Measurements from ENCODE around the gene MIB2. TPM values are rescaled to one million over a fixed set of nuclear protein-coding genes. Genes with fewer than 3 reads are reported as not detected.

Gene MIB2
- total and polyA plus RNA-seq, 2 of the 4 experiments (the other 2 are of a cell fraction) = 17.2 to 47.8 TPM

DNA sequence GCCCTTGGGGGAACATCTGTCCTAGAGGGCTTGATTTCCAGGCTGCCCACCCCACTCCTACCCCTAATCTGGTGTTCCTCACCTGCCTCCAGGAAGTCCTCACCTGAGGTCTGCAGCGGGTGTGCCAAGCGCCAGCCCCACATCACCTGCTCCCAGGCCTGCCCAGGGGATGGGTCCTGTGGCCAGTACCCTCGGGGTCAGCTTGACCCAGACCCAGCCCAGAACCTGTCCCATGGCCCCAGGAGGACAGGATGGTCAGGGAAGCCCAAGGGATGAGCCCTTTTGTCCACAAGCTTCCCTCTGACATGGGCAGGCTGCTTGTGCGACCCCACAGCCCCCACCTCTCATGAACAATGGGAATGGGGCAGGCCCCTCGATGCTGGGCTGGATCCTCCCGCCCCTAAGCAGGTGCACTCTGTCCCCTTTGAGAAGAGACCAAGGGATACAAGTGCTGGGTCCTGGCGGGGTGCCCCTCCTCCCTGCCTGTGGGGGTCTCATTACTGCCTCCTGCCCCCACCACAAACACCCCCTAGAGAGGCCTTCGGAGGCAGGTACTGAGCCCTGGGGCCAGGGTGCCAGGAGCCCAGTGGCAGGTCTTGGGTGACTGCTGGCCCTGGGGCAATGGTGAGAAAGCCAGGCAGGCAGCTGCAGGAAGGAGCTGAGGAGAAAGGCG is 3.2 kb downstream of the MIB2 start:
- WGBS, 2 experiments (ENCODE audit: extremely low coverage in 2 of 2, insufficient read length in 1 of 2) = 83% methylated on average over 3 of the region's 9 CpGs; no CpG with 5 or more reads in 1 of the 2 experiments
- Histone ChIP-seq H3K36me3 (ENCODE audit: control insufficient read depth, insufficient read depth, low read length) (peaks cover 10% of the 10 kb centered on the region; the same call in 1 of the 2 replicates), H3K14ac (replicated peaks; ENCODE audit: low read depth, low read length) (no peak overlapping the region), H2BK5ac (ENCODE audit: low read depth, low read length, poor library complexity, severe bottlenecking) (no peak overlapping the region), H2AFZ (replicated peaks; ENCODE audit: low read length, poor library complexity) (no peak overlapping the region), H3K56ac (ENCODE audit: extremely low read depth, insufficient read depth, low read length) (no peak overlapping the region), H3K79me1 (ENCODE audit: low read depth in 1 of 2, low read length in 2 of 2) (peaks cover 14 to 65% of the 10 kb centered on the region in 2 experiments; a peak in 3 of 4 replicates), H4K20me1 (ENCODE audit: insufficient read depth, low read length) (peaks cover 48% of the 10 kb centered on the region), H3K27ac (ENCODE audit: insufficient read depth, low read length) (no peak overlapping the region), H4K8ac (ENCODE audit: low read depth in 2 of 2, low read length in 2 of 2) (no peak overlapping the region), H3K4me2 (ENCODE audit: low read depth, low read length) (no peak overlapping the region), H4K5ac (ENCODE audit: low read depth, low read length) (no peak overlapping the region), H3K4me1 (ENCODE audit: control insufficient read depth, insufficient read depth, low read length) (peaks cover 9% of the 10 kb centered on the region), H3K18ac (ENCODE audit: low read depth, low read length) (no peak overlapping the region), H3K9ac (ENCODE audit: low read depth, low read length) (no peak overlapping the region), H3K4me3 (ENCODE audit: insufficient read depth, low read depth, low read length) (no peak overlapping the region), H2AK5ac (ENCODE audit: low read depth, low read length) (no peak overlapping the region), H3K9me1 (ENCODE audit: insufficient read depth, low read length) (peaks cover 7% of the 10 kb centered on the region; the same call in 1 of the 2 replicates), H3K9me3 (ENCODE audit: control insufficient read depth, insufficient read depth, low read length) (no peaks in the 10 kb centered on the region), H3K4ac (ENCODE audit: low read depth, low read length) (no peak overlapping the region), H2BK120ac (ENCODE audit: low read depth, low read length) (no peak overlapping the region), H2BK15ac (ENCODE audit: low read depth, low read length) (no peak overlapping the region), H2AK9ac (replicated peaks; ENCODE audit: low read depth, low read length, poor library complexity) (no peak overlapping the region), H3K27me3 (ENCODE audit: control insufficient read depth, insufficient read depth, low read length) (no peaks in the 10 kb centered on the region), H2BK20ac (ENCODE audit: low read depth, low read length) (no peak overlapping the region), H4K91ac (ENCODE audit: insufficient read depth, low read depth, low read length) (no peak overlapping the region), H3K23ac (ENCODE audit: low read depth, low read length) (no peak overlapping the region)
- DNase-seq (no peak), ATAC-seq (ENCODE audit: low read depth) (no peak)
- dilution Hi-C loops (cut with HindIII; ENCODE audit: low sequenced_read_pairs, unreplicated experiment) = no loop called here
- TF ChIP-seq, protein P1, sequence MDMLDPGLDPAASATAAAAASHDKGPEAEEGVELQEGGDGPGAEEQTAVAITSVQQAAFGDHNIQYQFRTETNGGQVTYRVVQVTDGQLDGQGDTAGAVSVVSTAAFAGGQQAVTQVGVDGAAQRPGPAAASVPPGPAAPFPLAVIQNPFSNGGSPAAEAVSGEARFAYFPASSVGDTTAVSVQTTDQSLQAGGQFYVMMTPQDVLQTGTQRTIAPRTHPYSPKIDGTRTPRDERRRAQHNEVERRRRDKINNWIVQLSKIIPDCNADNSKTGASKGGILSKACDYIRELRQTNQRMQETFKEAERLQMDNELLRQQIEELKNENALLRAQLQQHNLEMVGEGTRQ (IDR thresholded peaks at IDR 0.05; ENCODE audit: low read depth, low read length) = no peak
- no peak for TF ChIP-seq FOS (IDR thresholded peaks at IDR 0.05; ENCODE audit: low read depth, low read length)
- TF ChIP-seq CEBPB (IDR thresholded peaks at IDR 0.05; ENCODE audit: low read depth, low read length) = no peak
- no peak for TF ChIP-seq RFX5 (IDR thresholded peaks at IDR 0.05; ENCODE audit: low read depth, low read length)
- TF ChIP-seq, protein P2, sequence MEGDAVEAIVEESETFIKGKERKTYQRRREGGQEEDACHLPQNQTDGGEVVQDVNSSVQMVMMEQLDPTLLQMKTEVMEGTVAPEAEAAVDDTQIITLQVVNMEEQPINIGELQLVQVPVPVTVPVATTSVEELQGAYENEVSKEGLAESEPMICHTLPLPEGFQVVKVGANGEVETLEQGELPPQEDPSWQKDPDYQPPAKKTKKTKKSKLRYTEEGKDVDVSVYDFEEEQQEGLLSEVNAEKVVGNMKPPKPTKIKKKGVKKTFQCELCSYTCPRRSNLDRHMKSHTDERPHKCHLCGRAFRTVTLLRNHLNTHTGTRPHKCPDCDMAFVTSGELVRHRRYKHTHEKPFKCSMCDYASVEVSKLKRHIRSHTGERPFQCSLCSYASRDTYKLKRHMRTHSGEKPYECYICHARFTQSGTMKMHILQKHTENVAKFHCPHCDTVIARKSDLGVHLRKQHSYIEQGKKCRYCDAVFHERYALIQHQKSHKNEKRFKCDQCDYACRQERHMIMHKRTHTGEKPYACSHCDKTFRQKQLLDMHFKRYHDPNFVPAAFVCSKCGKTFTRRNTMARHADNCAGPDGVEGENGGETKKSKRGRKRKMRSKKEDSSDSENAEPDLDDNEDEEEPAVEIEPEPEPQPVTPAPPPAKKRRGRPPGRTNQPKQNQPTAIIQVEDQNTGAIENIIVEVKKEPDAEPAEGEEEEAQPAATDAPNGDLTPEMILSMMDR (conservative IDR thresholded peaks at IDR 0.05; ENCODE audit: low read depth, low read length) = no peak
- no peak for TF ChIP-seq RAD21 (IDR thresholded peaks at IDR 0.05; ENCODE audit: low read length)
- TF ChIP-seq SMC3 (IDR thresholded peaks at IDR 0.05; ENCODE audit: low read depth, low read length) = no peak
- TF ChIP-seq POLR2A (IDR thresholded peaks at IDR 0.05; ENCODE audit: low read depth, low read length) = no peak
- TF ChIP-seq MAZ (IDR thresholded peaks at IDR 0.05; ENCODE audit: borderline replicate concordance, low read depth, low read length) = no peak
- TF ChIP-seq MAFK (IDR thresholded peaks at IDR 0.05; ENCODE audit: low read depth, low read length) = no peak
- TF ChIP-seq NFE2L2 (IDR thresholded peaks at IDR 0.05; ENCODE audit: low read depth, low read length) = no peak
- TF ChIP-seq CHD1 (IDR thresholded peaks at IDR 0.05; ENCODE audit: low read depth, low read length) = no peak
- TF ChIP-seq, protein P3, sequence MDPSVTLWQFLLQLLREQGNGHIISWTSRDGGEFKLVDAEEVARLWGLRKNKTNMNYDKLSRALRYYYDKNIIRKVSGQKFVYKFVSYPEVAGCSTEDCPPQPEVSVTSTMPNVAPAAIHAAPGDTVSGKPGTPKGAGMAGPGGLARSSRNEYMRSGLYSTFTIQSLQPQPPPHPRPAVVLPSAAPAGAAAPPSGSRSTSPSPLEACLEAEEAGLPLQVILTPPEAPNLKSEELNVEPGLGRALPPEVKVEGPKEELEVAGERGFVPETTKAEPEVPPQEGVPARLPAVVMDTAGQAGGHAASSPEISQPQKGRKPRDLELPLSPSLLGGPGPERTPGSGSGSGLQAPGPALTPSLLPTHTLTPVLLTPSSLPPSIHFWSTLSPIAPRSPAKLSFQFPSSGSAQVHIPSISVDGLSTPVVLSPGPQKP (IDR thresholded peaks at IDR 0.05; ENCODE audit: borderline replicate concordance, low read depth, low read length) = no peak
- TF ChIP-seq RCOR1 (IDR thresholded peaks at IDR 0.05; ENCODE audit: insufficient replicate concordance, low read length) = no peak
- no peak for TF ChIP-seq MXI1 (IDR thresholded peaks at IDR 0.05; ENCODE audit: borderline replicate concordance, low read depth, low read length)
- TF ChIP-seq BHLHE40 (IDR thresholded peaks at IDR 0.05; ENCODE audit: low read depth, low read length) = no peak
- BruUV-seq (replicated peaks) = no TSS peak
- in situ Hi-C loops (cut with MboI; ENCODE audit: low sequenced_read_pairs) = no loop called here
- CTCF ChIA-PET = no interaction called here
- intact Hi-C loops (cut with micrococcal nuclease) = no loop called here
- POLR2A ChIA-PET (ENCODE audit: unreplicated experiment) = no interaction called here
